Neural progenitor cell (in vitro differentiated cells): ENCODE results near the gene UGT2B28. TPM values are rescaled to one million over a fixed set of nuclear protein-coding genes. Genes with fewer than 3 reads are reported as not detected.
A peak's percentile ranks its signal among the peaks of the same experiment; 100 is the strongest.
"Not testable (repeated sequence)": the region's sequence is repeated elsewhere in the genome, so short reads cannot be mapped to it uniquely, and the experiment has no call there.

ENCODE experiments used
- DNase-seq: peaks from one replicate; pipeline ENCODE4 v3.0.0-alpha.2; 2016; ENCODE audit warnings: low spot score
- H2AFZ ChIP-seq: fragments of 200-600 bp; sonication (generic); replicated peaks from 2 replicates; pipeline ENCODE4 v1.6.1; 2016; ENCODE audit warnings: antibody characterized with exemption
- H3F3A ChIP-seq: fragments of 200-600 bp; sonication (generic); 2 replicates; pipeline ENCODE4 v1.6.1; 2016; ENCODE audit warnings: antibody characterized with exemption, low read depth
- H3K27ac ChIP-seq: fragments of 200-600 bp; sonication (generic); 2 replicates; pipeline ENCODE4 v1.5.1; 2016; ENCODE audit warnings: mild to moderate bottlenecking
- H3K27me3 ChIP-seq: fragments of 200-600 bp; sonication (generic); 2 replicates; pipeline ENCODE4 v1.6.1; 2016; ENCODE audit warnings: mild to moderate bottlenecking, moderate library complexity
- H3K36me3 ChIP-seq: fragments of 200-600 bp; sonication (generic); 2 replicates; pipeline ENCODE4 v1.5.1; 2016
- H3K4me1 ChIP-seq: fragments of 200-600 bp; sonication (generic); 2 replicates; pipeline ENCODE4 v1.6.1; 2016; ENCODE audit warnings: mixed run types
- H3K4me2 ChIP-seq: fragments of 200-600 bp; sonication (generic); 2 replicates; pipeline ENCODE4 v1.6.1; 2016
- H3K4me3 ChIP-seq: fragments of 200-600 bp; sonication (generic); 2 replicates; pipeline ENCODE4 v1.5.1; 2016
- H3K79me2 ChIP-seq: fragments of 200-600 bp; sonication (generic); 2 replicates; pipeline ENCODE4 v1.6.1; 2016; ENCODE audit warnings: low read depth
- H3K9ac ChIP-seq: fragments of 200-600 bp; sonication (generic); 2 replicates; pipeline ENCODE4 v1.6.1; 2016
- H3K9me3 ChIP-seq: fragments of 200-600 bp; sonication (generic); 2 replicates; pipeline ENCODE4 v1.5.1; 2016; ENCODE audit warnings: low read depth
- H4K20me1 ChIP-seq: fragments of 200-600 bp; sonication (generic); 2 replicates; pipeline ENCODE4 v1.6.1; 2016; ENCODE audit warnings: low read depth
- H3K27ac Mint-ChIP-seq: 3 replicates; pipeline ENCODE4 v1.8.0; 2021; ENCODE audit warnings: mixed read lengths
- H3K27me3 Mint-ChIP-seq: 2 replicates; pipeline ENCODE4 v1.8.0; 2022; ENCODE audit warnings: low read depth, mild to moderate bottlenecking, inconsistent platforms, moderate library complexity, mixed read lengths; ENCODE audit not compliant: insufficient read depth
- H3K36me3 Mint-ChIP-seq: 3 replicates; pipeline ENCODE4 v1.8.0; 2021; ENCODE audit warnings: mixed read lengths
- H3K4me1 Mint-ChIP-seq: 3 replicates; pipeline ENCODE4 v1.8.0; 2021; ENCODE audit warnings: mixed read lengths
- H3K4me3 Mint-ChIP-seq: 3 replicates; pipeline ENCODE4 v1.8.0; 2021; ENCODE audit warnings: mild to moderate bottlenecking, moderate library complexity, mixed read lengths
- H3K9me3 Mint-ChIP-seq: 3 replicates; pipeline ENCODE4 v1.8.0; 2020; ENCODE audit warnings: mixed read lengths
- CTCF ChIP-seq: fragments of 200-600 bp; sonication (generic); IDR thresholded peaks from 2 replicates; pipeline ENCODE4 v1.5.1; 2017; ENCODE audit warnings: antibody characterized with exemption, mild to moderate bottlenecking
- EZH2 ChIP-seq: fragments of 200-600 bp; sonication (generic); IDR thresholded peaks from 2 replicates; pipeline ENCODE4 v1.6.1; 2017; ENCODE audit warnings: antibody characterized with exemption, mild to moderate bottlenecking, moderate library complexity
- EZH2phosphoT487 ChIP-seq: fragments of 200-600 bp; sonication (generic); IDR thresholded peaks from 2 replicates; pipeline ENCODE4 v1.6.1; 2017; ENCODE audit warnings: antibody characterized with exemption
- total RNA-seq: library from RNA; depleted of rRNA; stranded (reverse); fragments of >200 nt; gene quantifications from 2 replicates; pipeline ENCODE4 v1.2.3, GENCODE V29; 2015; ENCODE audit warnings: low replicate concordance

Gene UGT2B28
- total RNA-seq, 1 donor from 2014 or later = not detected

GRCh38 chr4:69317669-69318298 lies 37.5 kb downstream of the UGT2B28 start:
- not testable (repeated sequence) for H3K4me2 ChIP-seq, H3K9me3 Mint-ChIP-seq, H3K36me3 Mint-ChIP-seq, H3K4me1 ChIP-seq, H3K79me2 ChIP-seq, H3K4me1 Mint-ChIP-seq, H3K27me3 Mint-ChIP-seq, H3K4me3 Mint-ChIP-seq, H3K4me3 ChIP-seq, H3K36me3 ChIP-seq, H3K9ac ChIP-seq, H3K27me3 ChIP-seq, H3K27ac ChIP-seq, H3K27ac Mint-ChIP-seq, H4K20me1 ChIP-seq, H3F3A ChIP-seq, H3K9me3 ChIP-seq
- peak; percentile 77 for TF ChIP-seq CTCF
- peak overlapping the region; percentile 69 for H2AFZ ChIP-seq
- DNase-seq = peak; percentile 31

DNA sequence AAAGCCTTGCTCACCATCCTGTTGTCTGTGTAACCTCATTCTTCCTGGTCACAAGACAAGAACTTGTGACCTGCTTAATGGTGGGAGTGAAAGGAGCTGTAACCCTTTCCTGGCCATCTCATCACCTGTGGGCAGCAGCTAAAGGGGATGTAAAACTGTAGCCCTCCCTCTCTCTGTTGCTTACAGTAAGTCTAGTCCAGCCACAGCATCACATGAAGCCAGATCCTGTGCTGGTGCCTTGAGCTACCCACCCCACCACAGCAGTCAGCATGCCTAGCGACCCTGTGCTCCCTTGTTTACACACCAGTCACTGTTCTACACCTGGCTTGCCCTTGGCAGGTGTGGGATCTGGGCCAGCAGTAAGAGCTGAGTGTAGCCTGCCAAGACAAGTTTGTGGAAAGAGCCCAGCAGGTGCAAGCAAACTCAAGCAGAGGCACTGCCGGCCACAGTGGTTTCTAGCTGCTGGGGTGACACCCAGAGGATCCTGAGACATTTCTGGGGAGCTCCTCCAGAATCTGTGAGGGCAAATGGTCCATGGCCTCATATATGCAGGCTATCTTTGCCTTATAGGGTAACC lies 41.0 kb downstream of the UGT2B28 start:
- Mint-ChIP-seq H3K27ac (no peak overlapping the region), H3K36me3 (no peaks in the 10 kb centered on the region), H3K4me3 (no peak overlapping the region), H3K27me3 (peaks cover 2% of the 10 kb centered on the region), H3K4me1 (no peaks in the 10 kb centered on the region), H3K9me3 (no peaks in the 10 kb centered on the region)
- no peaks in the 10 kb centered on the region for H3K4me1 ChIP-seq
- H3K79me2 ChIP-seq = no peaks in the 10 kb centered on the region
- DNase-seq = no peak
- H2AFZ ChIP-seq = no peak overlapping the region
- H3K9me3 ChIP-seq = no peaks in the 10 kb centered on the region
- H3K36me3 ChIP-seq = no peaks in the 10 kb centered on the region
- no peaks in the 10 kb centered on the region for H3F3A ChIP-seq
- no peak overlapping the region for H3K27ac ChIP-seq
- H3K4me2 ChIP-seq = no peak overlapping the region
- no peak overlapping the region for H3K9ac ChIP-seq
- no peaks in the 10 kb centered on the region for H4K20me1 ChIP-seq
- no peak overlapping the region for H3K4me3 ChIP-seq
- H3K27me3 ChIP-seq = no peaks in the 10 kb centered on the region
- no peak for TF ChIP-seq EZH2
- TF ChIP-seq EZH2phosphoT487 = no peak
- no peak for TF ChIP-seq CTCF

GRCh38 chr4:69322055-69322454 lies 41.8 kb downstream of the UGT2B28 start:
- H3K4me1 Mint-ChIP-seq = no peaks in the 10 kb centered on the region
- no peaks in the 10 kb centered on the region for H3K36me3 ChIP-seq
- no peak overlapping the region for H3K4me3 ChIP-seq
- no peak overlapping the region for H3K27ac Mint-ChIP-seq
- no peaks in the 10 kb centered on the region for H3K79me2 ChIP-seq
- H3K9me3 ChIP-seq = no peaks in the 10 kb centered on the region
- TF ChIP-seq EZH2phosphoT487 (no peak), CTCF (no peak), EZH2 (no peak)
- no peak overlapping the region for H3K4me2 ChIP-seq
- no peak overlapping the region for H2AFZ ChIP-seq
- DNase-seq = no peak
- no peak overlapping the region for H3K27ac ChIP-seq
- H3K9me3 Mint-ChIP-seq = no peaks in the 10 kb centered on the region
- no peaks in the 10 kb centered on the region for H3K36me3 Mint-ChIP-seq
- no peaks in the 10 kb centered on the region for H3K4me1 ChIP-seq
- no peak overlapping the region for H3K9ac ChIP-seq
- no peaks in the 10 kb centered on the region for H3F3A ChIP-seq
- H3K4me3 Mint-ChIP-seq = no peak overlapping the region
- H3K27me3 ChIP-seq = no peaks in the 10 kb centered on the region
- no peaks in the 10 kb centered on the region for H4K20me1 ChIP-seq
- peaks cover 2% of the 10 kb centered on the region for H3K27me3 Mint-ChIP-seq
